ENCODE measurements around the gene SLC10A2. TPM values are rescaled to one million over a fixed set of nuclear protein-coding genes. Genes with fewer than 3 reads are reported as not detected.

Gene SLC10A2
- total RNA-seq, 1 donor from 2014 or later, result not detected

Other genes with a start within 250 kb of the SLC10A2 start
- gene ERCC5, start 220.4 kb downstream of the SLC10A2 start, total RNA-seq, result 69.1 and 75.3 TPM in 2 replicates